GM21825 (cell line): ENCODE results near the gene FLNB.

Source experiments
- ATAC-seq: cut with Tn5 transposase; IDR thresholded peaks from one replicate; pipeline ENCODE4 v1.9.1; 2021; ENCODE audit warnings: mild to moderate bottlenecking, moderate library complexity; ENCODE audit not compliant: unreplicated experiment

FLNB gene

DNA sequence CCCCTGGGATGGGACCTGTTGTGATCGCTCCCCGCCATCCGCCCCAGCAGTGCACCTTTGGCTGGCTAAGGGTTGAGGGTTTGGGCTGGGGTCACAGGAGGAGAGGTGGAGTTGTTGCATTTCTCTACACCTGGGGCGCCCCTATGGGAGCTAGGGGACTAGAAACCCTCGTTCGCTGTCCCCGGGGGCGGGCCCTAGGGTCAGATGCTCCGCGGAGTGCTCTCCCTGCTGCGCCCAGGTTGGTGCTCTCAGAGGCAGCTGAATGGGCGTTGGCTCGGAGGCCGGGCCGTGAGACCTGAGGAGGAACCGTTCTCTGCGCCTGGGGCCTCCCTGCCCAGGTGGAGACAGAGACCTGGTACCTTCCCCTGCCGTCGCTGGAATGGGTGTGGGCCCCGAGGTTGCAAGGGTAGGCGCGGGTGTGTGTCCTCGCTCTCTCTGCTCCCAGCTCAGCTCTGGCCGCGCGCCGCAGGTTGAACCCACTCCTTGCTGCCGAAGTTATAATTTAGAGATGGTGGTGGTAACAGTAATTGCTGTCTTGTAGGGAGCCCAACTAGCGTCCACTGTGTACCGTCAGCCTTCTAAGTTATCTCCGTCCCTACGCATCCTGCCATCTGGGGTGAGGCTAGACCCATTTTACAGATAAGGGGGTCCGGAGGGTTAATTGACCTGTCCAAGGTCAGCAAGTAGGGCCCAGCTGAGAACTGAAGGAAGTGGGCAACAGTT is 965 bp downstream of the FLNB start:
- ATAC-seq: peak; percentile 24

DNA sequence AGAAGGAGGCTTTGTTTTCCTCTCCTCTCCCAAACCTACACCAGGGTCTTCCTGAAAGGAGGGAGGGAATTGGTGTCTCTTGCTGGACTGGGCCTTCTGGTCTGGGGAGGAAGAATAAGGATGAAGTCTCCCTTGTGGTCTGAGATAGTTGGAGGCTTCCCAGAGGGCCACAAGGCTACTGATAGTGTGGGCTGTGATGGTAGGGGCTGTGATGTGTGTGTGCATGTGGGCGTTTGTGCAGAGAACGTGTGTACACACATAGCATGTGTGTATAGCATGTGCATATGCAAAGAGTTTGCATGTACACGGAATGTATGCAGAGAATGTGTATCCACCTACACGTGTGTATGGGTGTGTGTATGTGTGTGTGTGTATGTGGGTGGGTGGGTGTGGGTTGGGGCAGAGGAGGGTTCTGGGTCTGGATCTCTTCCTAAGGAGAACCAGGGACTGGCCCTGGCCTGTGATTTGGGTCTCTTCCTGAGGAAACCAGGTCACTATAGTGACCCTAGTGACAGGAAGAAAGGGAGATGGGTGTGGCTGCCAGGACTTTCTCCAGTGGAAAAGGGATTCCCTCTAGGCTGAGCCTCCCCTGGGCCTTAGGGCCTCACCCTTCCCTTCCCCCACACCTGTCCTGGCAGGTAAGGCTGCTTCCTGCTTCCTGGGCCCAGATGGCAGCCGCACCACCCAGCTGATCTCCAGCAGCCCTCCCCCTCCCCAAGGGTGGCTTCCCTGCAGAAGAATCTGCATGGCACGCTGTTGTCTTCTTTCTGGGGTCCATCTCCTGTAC is 1.7 kb downstream of the FLNB start:
- no peak for ATAC-seq

DNA sequence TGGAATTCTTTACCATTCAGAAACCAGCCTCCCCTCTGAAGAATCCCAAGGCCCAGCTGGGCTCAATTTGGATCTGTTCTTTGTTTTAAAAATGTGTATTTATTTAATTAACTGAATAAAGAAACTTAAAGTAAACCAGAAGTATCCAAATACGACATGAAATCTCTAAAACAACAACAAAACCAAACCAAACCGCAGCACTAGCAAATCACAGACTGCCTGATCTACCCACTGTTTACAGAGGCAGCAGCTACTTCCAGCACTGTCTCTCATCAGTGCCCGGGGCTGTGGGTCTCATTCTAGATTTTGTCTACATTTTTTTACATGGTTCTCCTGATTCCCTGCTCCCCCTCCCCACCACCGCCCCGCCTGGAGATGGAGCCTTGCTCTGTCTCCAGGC is 2.3 kb downstream of the FLNB start:
- ATAC-seq: no peak

DNA sequence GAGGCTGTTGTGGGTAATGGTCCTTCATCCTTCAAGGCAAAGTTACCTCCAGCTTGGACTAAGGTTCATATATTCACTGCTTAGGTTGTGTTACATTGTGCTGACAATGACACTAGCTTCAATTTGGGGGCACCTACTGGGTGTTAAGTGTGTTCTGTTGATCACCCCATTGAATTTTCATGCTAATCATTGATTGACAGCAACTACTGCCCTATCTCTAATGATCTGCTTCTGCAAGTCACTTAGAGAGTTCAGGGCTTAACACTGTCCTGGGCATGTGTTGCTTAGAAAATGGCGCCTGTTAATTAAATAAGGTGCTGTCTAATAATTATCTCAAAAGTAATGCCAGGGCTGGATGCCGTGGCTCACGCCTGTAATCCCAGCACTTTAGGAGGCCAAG is 3.4 kb downstream of the FLNB start:
- no peak for ATAC-seq

DNA sequence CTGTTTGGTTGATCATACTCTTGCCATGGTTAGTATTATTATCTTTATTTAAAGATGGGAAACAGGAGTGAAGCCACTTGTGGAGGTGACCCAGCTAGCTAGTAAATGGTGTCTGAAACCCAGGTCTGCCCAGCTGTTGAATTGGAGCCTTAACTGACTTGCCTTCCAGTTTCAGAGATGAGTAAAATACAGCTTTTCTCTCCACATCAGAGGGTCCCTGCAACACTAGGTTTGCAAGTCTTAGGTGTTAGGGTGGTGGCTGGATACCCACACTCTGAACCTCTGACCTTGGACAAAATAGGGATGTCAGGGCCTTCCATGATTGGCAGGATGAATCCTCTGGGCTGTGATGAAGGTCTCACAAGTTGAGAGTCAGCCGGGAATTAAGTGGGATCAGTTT is 4.1 kb downstream of the FLNB start:
- no peak for ATAC-seq

DNA sequence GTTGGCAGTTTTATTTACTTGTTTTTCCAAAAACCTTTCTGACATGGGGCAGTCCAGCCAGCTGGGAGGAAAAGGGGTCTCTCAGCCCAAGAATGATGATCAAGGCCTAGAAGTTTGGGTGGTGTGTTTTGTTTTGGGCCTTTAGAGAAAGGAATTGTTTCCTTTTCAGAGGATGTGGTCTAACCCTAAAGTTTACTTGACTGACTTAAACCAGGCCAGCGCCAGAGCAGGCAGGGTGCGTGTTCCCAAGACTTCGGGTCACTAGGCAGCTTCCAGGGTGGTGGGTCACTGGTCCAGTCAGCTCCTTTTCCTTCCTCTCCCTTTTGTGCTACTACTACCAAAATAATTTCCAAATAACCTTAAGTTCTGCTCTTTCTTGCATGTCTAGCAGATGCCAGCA is 4.9 kb downstream of the FLNB start:
- ATAC-seq: no peak

DNA sequence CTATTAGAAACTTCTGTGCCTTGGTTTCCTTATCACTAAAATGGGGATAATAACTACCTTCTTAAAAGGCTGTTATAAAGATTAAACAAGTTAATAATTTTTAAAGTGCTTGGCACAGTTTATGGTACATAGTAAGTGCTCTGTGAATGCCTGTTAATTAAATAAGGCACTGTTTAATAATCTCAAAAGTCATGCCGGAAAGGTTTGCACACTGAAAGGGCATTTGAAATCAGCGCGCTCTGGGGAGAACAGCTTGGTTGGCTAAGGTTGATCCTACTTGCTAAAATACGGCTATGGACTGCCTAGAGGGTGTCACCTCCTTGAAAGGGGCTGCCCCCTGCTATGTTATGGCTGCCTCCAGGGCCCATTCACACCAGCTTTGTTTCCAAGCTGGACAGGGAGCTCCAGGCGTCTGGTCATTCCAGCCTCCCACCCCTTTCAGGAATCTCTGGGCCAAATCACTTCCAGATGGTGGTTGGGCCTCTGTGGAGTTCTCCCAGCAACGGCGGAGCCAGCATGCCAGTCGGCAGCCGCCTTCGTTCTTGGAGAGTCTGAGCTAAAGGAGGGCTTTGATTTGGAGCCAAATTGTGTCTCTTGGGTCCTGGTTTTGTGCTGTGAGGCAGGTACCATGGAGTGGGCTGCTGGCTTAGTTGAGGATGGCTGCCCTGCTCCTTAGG is 5.9 kb downstream of the FLNB start:
- no peak for ATAC-seq

DNA sequence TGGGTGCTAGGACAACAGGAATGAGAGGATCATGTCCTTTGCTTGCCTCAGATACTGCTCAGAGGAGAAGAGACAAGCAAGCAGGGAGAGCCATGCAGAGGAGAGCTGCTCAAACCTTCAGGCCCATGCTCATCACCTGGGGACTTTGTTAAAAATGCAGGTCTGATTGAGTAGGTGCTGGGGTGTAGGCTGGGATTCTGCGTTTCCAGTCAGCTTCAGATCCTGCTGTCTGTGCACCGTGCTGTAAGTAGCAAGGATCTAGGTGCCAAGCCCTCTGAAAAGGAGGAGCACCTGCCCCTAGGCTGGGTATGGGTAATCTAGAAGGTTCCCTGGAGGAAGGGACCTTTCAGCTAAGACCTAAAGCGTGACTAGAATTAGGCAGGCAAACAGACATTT is 7.3 kb downstream of the FLNB start:
- ATAC-seq: no peak

DNA sequence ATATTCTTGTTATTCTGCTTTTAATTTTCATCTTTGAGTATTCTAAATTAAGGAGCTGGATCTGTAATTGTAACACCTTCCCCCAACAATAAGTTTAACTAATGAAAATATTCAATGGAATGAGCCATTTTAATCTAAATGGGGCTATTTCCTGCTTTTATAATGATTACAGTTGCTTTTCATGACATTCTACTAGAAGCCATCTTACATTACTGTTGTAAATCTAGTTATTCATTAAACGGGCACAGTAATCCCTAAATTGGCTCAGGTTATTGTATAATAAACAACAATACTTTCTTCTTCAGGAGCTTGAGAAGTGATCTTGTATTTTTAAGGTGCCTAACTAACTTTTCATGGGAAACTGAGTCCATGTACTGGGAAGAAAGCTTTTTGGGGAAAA is 8.5 kb downstream of the FLNB start:
- no peak for ATAC-seq

DNA sequence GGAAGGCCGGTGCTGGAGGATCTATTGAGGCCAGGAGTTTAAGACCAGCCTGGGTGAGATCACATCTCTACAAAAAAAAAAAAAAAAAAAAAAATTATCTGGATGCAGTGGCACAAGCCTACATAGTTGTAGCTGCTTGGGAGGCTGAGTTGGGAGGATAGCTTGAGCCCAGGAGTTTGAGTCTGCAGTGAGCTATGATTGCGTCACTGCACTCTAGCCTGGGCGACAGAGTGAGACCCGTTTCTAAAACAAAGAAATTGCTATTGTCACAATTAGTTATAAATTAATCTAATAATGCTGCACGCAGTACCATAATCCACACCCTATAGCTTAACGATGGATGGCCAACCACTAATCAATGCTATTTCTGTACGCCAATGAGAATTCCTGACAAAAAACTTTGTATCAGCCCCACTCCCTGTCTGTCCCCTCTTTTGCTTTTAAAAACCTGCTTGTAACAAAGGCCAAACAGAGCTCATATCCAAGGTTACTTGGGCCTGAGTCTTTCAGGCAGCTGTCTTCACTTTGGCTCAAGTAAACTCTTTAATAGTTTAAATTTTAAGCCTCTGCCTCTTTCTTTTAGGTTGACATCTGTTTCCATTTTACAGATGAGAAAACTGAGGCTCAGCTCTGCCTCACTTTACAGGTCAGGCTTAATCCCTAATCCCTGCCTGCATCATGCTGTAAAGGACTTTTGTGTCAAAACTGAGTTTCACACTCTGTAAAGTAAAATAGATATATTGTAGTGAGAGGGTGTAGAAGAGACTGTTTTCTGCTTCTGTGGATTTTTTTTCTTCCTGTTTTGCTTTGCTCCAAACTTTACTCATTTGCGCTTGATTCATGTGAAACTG is 10.9 kb downstream of the FLNB start:
- ATAC-seq: peak; percentile 13

DNA sequence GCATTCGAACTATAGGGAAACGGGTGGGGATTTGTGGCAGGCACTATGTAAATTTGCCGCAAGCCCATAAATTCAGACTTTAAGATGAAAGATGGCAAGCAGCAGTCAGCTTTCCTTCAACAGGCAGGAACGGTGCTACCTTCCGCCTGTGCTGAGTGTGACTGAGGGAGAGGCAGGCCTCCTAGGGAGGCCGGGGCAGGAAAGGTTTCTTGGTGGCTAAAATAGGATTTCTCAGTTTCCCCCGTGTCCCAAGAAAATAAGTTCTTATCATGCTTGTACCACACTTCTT is 12.5 kb downstream of the FLNB start:
- no peak for ATAC-seq

DNA sequence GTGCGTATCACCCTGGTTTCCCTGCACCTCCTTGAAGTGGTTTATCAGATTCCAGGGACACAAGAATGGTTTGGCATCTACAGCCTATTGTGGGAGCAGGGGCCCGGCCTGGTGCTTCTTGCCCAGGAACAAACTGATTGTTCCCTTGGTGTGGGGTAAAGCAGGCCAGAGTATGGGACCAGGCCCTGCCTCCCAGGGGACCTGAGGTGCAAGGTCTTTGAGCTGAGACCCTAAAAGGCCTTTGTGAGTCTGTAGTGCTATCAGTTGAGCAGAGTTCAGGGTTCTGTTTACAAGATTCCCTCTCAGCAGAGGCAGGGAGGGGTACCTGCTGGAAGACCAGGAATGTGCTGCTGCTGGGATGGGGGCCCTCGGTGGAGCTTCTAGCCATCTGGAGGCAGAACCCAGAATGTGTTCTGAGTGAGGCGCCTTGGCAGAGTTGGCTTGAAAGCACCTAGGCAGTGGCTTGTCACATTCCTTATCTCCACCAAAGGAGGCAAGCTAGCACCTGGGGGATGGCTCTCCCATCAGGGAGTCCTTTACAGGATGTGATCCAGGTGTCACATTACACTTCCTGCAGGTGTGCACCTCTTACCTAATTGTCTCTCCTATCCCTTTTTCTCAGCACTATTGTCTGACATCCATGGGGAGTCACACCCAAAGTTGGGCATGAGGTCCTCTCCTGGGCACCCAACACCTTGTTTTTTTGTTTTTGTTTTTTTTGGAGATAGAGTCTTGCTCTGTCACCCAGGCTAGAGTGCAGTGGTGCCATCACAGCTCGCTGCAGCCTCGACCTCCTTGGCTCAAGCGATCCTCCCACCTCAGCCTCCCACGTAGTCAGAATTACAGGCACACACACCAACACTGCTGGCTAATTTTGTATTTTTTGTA is 13.1 kb downstream of the FLNB start:
- ATAC-seq: no peak

DNA sequence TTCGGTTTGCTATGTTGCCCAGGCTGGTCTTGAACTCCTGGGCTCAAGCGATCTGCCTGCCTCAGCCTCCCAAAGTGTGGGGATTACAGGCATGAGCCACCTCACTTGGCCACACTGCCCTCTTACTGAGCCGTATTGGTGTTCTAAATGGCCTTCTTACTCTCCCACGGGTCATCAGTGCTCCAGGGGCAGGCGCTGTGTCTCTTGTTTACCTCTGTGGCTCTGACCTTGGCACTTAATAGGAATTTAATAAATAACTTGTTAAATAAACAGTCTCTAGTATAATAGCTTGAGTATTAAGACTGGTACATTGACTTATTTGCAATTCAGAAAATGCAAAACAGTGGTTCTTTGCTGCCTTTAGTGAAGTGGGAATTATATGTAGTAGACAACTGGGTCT is 13.7 kb downstream of the FLNB start:
- ATAC-seq: no peak

DNA sequence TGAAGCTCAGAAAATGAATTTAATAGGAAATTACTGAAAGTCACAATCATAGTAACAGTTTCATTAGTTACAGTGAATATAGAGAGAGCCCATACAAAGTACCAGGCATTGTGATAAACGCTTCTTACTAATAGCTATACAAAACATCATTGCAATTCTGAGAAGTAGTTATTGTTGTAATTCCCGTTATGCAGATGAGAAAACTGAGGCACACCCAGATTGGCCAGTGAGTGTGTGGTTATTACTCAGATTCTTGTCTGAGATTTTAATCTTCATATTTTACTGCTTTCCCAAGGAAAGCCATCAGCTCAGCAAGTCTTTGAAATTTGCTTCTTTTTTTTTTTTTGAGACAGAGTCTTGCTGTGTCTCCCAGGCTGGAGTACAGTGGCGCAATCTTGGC is 14.3 kb downstream of the FLNB start:
- no peak for ATAC-seq

DNA sequence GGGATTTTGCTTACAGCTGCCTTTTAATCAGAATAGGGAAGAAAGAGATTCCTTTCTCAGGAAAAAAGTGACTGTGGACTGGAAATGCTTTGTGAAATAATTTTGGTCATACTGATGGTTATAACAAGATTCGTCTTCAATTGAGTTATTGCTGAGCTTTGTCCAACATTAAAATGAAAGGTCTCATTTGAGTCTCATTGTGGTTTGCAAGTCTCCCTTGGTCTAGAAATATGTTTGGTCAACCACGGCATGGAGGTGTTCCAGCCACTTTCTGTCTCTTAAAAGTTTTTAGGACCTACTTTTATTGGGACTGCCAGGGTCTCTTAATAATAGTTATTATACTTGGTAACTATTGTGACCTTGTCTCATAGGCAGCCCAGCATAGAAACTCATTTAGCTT is 15.3 kb downstream of the FLNB start:
- ATAC-seq: no peak

DNA sequence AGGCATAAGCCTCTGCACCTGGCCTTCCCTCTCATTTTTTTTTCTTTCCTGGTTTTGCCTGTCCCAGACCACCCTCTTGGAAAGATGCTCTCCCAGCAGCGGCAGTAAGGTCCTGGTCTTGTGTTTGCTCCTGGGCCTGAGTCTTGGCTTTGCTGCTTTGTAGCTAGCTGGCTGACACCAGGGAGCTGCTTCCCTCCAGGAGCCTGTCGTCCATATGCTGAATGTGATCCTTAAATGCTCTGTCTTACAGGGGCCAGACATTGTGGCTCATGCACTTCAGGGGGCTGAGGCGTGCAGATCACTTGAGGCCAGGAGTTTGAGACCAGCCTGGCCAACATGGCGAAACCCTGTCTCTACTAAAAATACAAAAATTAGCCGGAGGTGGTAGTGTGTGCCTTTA is 17.2 kb downstream of the FLNB start:
- no peak for ATAC-seq

DNA sequence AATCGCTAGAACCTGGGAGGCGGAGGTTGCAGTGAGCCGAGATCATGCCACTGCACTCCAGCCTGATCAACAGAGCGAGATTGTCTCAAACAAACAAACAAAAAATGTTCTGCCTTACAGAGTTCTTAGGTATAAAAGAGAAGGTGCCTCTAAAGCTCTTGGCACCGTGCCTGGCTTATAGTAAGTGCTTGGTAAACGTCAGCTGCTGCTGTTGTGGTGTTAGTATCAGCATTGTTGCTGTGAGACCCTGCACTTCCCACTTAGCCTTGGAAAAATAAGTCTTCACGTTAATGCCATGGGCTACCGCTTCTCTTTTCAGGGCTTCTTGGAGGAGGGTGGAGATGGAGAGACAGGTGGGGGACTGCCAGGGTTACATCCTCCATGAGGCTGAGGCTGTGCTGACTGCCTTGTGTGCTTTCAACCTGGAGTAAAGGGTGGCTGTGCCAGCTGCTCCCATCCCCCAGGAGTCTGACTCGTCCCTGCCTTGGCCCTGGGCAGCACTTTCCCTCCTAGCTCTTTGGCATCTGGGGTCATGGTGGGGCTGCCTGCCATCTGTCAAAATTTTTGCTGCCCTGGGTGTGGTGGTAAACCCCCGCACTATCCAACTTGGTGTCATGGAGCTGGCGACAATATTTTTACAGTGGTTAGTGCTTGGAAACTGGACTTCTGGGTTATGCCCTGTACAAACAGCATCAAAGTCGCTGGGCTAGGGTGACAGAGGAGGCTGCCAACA is 17.8 kb downstream of the FLNB start:
- no peak for ATAC-seq

DNA sequence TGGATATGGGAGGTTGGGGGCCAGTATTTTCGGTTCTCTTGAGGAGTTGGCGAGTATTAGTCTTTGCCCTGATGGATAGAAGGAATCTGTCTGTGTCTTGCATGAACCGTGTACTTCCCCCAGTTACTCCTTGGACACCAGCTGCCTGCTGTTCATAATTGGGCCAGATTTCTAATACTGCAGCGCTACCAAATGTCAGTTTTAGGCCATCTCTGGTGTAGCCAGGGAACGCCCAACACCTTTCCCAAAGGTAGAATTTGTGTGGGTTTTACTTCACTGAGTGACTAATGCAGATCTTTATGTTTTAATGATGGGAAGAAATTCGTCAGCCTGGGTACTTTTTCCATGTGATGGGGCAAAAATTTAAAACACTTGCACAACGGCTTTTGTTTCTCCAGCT is 18.4 kb downstream of the FLNB start:
- ATAC-seq: no peak

DNA sequence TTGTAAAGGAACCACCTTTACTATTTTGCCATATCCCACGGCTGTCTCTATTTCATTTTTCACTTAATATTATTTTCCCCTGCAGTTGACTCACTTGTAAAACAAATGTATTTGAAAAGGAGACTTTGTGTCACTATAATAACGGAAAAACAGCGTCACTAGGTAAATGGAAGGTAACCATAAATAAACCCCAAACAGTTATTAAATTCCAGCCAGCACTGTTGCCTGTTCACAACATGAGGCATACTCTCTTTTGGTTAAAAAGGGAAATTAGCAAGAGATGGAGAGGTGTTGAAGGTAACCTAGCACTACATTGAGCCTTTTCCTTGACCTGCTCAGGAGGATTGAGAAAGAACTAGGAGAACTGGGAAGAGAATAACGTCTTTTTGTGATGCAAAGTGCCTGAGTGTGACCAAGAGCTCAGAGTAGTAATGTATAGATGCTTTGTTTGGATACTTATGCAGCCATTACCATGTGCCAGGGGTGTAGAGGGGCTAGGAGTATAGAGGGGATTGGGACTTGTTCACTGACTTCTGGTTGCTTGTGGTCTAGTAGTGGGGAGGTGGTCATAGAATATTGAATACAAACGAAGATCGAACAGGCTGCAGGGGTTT is 19.6 kb downstream of the FLNB start:
- ATAC-seq: no peak
